Left renal cortex interstitium (tissue), 4 donors: ENCODE measurements around the gene PCNT. TPM values are rescaled to one million over a fixed set of nuclear protein-coding genes. Genes with fewer than 3 reads are reported as not detected.

Experiments used
- DNase-seq, 4 donors: peaks; one replicate each; pipeline ENCODE4 v3.0.0-alpha.2; 2013; ENCODE audit warnings: low read depth in 4 of 4, low spot score in 2 of 4, missing footprints in 1 of 4
- polyA plus RNA-seq, 4 donors: library from polyadenylated mRNA; unstranded; fragments of 120-200 nt; gene quantifications; one replicate each; pipeline ENCODE4 v1.2.1, GENCODE V29; 2013; ENCODE audit not compliant: insufficient read length in 4 of 4

The PCNT gene, protein sequence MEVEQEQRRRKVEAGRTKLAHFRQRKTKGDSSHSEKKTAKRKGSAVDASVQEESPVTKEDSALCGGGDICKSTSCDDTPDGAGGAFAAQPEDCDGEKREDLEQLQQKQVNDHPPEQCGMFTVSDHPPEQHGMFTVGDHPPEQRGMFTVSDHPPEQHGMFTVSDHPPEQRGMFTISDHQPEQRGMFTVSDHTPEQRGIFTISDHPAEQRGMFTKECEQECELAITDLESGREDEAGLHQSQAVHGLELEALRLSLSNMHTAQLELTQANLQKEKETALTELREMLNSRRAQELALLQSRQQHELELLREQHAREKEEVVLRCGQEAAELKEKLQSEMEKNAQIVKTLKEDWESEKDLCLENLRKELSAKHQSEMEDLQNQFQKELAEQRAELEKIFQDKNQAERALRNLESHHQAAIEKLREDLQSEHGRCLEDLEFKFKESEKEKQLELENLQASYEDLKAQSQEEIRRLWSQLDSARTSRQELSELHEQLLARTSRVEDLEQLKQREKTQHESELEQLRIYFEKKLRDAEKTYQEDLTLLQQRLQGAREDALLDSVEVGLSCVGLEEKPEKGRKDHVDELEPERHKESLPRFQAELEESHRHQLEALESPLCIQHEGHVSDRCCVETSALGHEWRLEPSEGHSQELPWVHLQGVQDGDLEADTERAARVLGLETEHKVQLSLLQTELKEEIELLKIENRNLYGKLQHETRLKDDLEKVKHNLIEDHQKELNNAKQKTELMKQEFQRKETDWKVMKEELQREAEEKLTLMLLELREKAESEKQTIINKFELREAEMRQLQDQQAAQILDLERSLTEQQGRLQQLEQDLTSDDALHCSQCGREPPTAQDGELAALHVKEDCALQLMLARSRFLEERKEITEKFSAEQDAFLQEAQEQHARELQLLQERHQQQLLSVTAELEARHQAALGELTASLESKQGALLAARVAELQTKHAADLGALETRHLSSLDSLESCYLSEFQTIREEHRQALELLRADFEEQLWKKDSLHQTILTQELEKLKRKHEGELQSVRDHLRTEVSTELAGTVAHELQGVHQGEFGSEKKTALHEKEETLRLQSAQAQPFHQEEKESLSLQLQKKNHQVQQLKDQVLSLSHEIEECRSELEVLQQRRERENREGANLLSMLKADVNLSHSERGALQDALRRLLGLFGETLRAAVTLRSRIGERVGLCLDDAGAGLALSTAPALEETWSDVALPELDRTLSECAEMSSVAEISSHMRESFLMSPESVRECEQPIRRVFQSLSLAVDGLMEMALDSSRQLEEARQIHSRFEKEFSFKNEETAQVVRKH (N-terminal part only)
- 10 to 100 TPM; 25.6 to 46.3 (median 35.3) TPM for polyA plus RNA-seq

DNA sequence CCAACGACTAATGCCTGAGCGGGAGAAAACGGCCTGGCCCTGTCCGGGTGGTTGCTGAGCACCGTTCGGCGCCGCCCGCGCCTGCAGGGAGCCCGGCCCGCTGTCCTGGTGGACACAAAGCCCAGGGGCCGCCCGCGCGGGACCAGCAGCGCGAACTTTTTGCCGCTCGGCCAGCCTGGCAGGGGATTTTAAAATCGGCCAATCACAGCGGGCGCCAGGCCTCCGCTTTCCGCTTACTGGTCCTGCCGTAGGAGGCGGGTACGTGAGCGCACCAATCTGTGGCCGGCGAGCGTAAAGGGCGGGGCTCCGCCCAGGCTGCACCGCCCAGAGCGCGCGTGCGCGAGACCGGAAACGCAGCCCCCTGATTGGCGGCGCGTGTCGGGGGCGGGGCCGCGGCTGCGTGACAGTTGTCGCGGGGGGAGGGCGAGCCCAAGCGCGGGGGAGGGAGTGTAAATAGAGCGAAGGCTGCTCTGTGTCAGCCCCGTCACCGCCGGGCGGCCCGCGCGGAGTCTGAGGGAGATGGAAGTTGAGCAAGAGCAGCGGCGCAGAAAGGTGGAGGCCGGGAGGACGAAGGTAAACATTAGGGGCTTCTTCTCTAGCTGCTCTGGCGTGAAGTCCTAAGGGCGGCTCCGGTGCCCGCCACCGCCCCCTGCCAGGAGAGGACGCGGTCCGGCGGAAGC lies at the start of gene PCNT, which contains the start of gene C21orf58:
PCNT (plus strand) TSS at position 447 of the 680 bp plus-strand sequence; CDS start at position 520, 73 bp downstream.
C21orf58 (minus strand) TSS at position 161 of the 680 bp plus-strand sequence. CDS start 1,132 bp downstream, outside the sequence.
- DNase-seq, result peak; percentile 74 to 93 (median 90)

GRCh38 chr21:46274797-46275390 lies 49.1 kb upstream of the PCNT start:
- DNase-seq, result no peak

DNA sequence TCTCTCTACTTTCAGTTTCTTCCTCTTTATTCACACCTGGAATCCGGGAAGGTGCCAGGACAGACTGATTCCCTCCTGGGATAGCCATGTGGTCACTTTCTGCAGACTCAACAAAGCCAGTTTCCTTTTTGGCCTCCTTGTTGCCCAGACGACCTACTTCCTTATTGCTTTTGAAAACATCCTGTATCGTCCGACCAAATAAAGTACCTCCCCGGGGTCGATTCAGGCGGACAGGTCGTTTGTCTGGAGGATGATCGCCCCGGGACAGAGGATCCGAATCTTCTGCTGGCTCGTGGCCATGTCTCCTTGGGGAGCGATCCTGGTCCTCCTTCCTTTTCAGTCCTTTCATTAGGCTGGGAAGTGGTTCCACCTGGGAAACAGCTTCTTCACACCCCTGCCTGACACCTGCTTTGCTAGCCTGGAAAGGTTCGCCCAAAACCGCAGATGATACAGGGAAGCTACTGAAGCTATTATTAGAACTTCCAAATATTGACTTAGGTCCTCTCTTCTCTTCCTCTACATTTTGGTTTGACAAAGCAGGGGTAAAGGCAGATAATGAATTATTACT lies 39.8 kb upstream of the PCNT start:
- DNase-seq, result no peak

DNA sequence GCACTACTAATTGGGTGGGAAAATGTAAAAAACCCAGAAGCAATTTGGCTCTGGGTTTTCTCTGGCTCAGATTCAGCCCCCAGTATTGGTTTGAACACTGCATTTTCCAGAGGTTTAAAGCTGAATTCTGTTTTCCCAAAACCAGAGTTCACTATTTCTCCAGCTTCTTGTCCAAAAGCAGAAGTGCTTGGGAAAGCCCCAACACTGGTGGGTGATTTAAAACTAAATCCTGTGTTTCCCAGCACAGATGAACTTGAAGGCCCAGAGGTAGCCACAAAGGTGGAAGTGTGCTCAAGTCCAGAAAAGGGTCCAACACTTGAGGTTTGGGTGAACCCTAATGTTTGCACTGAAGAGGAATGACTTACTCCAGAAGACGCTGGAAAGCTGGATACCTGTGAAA lies 39.2 kb upstream of the PCNT start:
- DNase-seq, result no peak

DNA sequence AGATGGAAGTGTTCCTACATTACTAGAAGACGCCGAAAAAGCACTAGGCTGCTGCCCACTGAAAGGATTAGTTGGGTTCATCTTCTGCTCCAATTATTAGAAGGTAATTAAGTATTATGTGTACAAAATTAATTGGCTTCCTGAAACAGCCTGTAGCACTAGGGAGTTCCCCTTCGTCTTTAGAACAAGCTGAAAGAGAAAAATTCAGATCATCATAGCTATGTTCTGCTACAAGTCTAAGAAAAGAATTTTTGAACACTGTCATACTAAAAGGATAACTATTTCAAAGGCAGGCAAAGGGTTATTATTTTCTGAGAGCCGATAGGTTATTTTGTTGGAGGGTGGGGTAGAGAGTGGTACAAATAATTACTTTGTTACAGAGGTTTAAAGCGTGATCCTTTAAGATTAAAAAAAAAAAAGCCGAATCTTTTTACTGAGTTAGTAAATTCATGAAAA lies 38.7 kb upstream of the PCNT start, which contains the start of gene MCM3AP:
MCM3AP (minus strand) TSS at position 406 of the 456 bp plus-strand sequence; CDS start at position 81, 325 bp downstream.
- no peak for DNase-seq

DNA sequence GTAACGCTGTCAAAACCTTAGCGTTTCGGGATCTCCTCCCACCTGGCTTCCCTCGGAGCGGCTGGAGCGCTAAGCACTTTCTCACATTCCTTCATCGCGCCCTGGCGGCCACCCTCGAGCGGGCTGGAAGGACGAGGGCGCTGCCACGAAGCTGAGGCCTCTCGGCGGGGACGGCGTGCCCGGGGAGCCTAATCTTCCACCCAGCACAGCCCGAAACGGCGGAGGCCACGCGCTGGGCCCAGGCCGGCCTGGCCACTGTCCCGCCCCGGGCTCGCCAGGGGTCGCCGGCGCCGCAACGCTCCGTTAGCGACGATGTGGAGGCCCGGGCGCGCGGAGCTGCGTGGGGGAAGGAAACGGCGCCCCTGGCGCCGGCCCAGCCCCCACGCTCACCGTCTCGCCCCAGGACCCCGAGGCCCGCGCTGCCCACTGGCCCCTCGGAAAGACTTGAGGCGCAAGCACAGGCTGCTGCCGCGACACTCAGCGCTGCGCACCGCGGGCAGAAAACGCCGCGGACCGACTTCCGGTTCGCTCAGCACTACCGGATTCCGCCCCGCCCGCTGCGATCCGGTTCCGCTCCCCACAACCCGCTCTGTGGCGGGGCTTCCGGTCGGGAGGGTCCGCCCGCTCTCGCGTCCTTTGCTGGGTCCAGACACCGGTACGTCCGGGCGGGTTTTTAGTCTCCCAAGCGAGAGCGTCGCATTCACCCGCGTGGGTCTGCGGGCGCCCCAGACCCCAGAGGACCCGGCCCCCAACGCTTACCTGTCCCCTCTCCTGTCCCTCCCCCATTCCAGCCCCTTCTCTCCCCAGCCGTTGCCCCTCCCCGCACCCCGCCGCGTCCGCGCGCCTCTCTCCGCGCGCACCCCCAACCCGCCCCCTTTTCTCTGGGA lies 38.0 kb upstream of the PCNT start, which contains the start of gene YBEY:
YBEY (plus strand) TSS at position 582 of the 887 bp plus-strand sequence. CDS start 572 bp downstream, outside the sequence.
- peak; percentile 76 to 85 (median 82) for DNase-seq

GRCh38 chr21:46286648-46287002 lies 37.3 kb upstream of the PCNT start:
- DNase-seq, result no peak

DNA sequence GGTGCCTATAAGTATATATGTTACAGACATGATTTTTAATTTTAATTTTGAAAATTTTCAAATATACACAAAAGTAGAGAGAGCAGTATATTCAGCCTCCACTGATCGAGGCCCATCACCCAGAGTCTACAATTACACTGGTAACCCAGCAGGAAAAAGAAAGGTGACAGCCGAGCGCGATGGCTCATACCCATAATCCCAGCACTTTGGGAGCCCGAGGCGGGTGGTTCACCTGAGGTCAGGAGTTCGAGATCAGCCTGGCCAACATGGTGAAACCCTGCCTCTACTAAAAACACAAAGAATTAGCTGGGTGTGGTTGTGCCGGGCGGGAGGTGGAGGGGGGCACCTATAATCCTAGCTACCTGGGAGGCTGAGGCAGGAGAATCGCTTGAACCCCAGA lies 36.4 kb upstream of the PCNT start:
- no peak for DNase-seq

DNA sequence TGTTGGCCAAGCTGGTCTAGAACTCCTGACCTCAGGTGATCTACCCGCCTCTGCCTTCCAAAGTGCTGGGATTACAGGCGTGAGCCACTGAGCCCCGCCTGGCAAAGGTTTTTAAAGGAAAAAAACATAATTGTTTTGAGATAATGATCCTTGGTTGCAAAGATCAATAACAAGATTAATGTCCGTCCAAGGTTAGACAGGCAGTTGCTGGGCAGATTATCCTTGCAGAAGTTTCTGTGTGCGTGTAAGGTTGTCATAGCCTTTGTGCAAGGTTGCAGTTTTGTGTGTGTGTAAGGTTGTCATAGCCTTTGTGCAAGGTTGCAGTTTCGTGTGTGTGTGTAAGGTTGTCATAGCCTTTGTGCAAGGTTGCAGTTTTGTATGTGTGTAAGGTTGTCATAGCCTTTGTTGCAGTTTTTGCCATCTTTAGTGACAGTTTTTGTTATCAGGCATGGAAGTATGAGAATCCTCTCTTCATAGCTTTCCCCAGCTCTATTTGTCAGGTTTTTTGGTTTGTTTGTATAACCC lies 34.2 kb upstream of the PCNT start:
- no peak for DNase-seq

GRCh38 chr21:46291561-46291960 lies 32.4 kb upstream of the PCNT start:
- no peak for DNase-seq

GRCh38 chr21:46294647-46295176 lies 29.2 kb upstream of the PCNT start:
- DNase-seq, result no peak

DNA sequence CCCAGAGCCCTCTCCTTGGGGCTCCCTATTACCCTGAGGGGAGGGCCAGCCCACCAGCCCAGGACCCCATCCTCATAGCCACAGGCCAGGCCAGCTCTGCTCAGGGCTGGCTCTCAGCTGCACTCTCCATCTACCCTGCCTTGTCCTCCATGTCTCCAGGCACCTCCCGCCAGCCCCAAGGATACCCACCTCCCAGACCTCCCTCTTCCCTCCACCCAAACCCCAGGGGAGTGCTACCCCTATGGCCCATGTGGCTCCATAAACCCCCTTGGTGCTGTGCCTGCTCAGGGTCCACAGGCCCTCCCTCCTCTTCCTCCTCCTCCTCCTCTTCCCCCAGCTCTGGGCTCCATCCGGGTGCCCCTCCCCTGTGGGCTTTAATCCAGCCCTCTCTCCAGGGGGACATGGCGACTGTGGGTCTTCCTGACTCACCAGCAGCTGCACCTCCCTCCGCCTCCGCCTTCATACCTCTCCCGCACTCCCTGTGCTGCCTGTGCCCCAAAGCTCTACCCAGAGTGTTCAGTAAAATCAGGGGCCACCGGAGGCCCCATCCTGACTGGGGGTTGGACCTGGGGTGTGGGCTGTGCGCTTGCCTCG lies 28.7 kb upstream of the PCNT start:
- no peak for DNase-seq

DNA sequence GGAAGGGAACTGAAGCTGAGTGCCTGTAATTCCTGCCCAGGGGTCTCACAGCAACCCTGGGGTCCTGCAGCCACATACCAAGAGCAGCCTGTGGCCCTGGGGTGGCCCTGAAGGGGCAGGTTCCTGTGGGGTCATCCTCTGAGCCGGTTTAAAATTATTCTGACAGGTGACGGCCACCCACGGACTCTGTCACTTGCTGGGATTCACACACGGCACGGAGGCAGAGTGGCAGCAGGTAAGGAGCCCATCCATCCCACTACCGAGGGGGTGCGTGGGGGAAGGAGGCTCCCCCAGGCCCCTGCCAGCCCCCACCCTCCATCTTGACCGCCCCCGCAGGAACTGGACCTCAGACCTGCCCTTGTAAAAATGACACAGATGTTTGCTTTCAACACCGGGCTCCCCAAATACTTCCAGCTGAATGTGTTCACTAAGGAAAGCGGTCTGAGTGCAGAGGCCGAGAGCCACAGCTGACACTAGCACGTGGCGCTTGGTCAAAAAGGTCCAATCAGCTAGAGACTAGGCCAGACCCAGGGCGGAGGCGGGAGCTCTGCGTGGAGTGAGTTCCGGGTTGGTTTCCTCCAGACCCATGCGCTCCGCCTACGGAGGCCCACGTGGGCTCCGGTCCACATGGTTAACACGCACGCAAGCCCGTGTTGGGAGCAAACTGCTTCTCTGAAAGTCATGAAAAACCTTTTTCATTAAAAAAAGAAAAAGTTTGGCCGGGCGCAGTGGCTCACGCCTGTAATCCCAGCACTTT lies 27.8 kb upstream of the PCNT start:
- peak in 3 of 4 donors; percentile 45 to 62 (median 51) for DNase-seq

DNA sequence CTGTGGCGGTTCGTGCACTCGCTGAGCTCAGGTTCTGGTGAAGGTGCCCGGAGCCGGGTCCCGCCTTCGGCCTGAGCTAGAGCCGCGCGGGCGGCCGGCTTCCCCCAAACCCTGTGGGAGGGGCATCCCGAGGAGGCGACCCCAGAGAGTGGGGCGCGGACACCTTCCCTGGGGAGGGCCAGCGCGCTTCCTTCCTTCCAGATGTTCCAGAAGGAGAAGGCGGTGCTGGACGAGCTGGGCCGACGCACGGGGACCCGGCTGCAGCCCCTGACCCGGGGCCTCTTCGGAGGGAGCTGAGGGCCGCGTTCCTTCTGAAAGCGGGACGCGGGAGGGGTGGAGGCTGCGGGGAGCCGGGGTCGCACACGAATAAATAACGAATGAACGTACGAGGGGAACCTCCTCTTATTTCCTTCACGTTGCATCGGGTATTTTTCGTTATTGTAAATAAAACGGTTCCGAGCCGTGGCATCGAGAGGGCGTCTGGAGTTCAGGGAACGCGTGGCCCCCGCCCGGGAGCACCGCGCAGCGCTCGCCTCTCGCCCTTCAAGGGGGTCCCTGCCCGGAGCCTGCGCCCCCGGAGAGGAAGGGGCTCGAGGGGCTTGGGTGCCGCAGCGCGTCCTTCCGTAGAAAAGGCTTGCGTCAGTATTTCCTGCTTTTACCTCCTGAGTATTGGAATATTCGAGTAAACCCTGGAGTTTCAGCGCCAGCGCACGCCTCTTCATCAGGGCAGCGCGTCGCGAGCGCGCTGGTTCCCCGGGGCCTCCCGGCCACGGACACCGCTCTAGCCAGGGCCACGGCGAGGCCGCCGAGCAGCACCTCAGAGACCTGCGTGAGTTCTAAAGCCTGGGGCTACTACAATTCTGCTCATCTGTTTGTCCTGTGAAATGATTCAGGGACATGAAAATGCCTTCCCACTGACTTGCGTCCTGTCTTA lies 26.4 kb upstream of the PCNT start:
- DNase-seq, result no peak

DNA sequence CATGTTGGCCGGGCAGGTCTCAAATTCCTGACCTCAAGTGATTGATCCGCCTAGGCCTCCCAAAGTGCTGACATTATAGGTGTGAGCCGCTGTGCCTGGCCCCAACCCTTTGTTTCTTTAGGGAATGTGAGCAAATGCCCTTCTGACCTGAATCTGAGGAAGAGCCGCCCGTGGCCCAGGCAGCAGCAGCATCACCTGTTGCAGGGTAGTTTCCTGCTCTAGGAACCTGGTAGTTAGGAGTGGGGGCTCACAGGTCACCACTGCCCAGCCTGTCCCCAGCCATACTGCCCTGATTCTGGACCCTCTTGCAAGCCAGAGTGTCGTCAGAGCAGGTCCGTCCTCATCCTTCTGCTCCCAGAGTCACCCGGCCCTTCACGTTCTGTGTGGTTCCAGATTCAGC lies 24.8 kb upstream of the PCNT start:
- no peak for DNase-seq
